OCI-LY7 (cell line): ENCODE measurements around the gene RSPRY1.

ENCODE experiments used
- EZH2phosphoT487 ChIP-seq: fragments of 200-600 bp; sonication (generic); IDR thresholded peaks from 2 replicates; pipeline ENCODE4 v1.6.1; 2018; ENCODE audit warnings: low read depth, borderline replicate concordance, mild to moderate bottlenecking, mixed run types, antibody characterized with exemption, low read length, moderate library complexity, mixed read lengths
- TF ChIP-seq, protein P1 (sequence below): fragments of 200-600 bp; sonication (generic); conservative IDR thresholded peaks from 2 replicates; pipeline ENCODE4 v1.5.1; 2014; ENCODE audit warnings: mild to moderate bottlenecking, antibody characterized with exemption, low read length, moderate library complexity, mixed read lengths

- TF ChIP-seq, protein P1, sequence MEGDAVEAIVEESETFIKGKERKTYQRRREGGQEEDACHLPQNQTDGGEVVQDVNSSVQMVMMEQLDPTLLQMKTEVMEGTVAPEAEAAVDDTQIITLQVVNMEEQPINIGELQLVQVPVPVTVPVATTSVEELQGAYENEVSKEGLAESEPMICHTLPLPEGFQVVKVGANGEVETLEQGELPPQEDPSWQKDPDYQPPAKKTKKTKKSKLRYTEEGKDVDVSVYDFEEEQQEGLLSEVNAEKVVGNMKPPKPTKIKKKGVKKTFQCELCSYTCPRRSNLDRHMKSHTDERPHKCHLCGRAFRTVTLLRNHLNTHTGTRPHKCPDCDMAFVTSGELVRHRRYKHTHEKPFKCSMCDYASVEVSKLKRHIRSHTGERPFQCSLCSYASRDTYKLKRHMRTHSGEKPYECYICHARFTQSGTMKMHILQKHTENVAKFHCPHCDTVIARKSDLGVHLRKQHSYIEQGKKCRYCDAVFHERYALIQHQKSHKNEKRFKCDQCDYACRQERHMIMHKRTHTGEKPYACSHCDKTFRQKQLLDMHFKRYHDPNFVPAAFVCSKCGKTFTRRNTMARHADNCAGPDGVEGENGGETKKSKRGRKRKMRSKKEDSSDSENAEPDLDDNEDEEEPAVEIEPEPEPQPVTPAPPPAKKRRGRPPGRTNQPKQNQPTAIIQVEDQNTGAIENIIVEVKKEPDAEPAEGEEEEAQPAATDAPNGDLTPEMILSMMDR: no peak
- no peak for TF ChIP-seq EZH2phosphoT487
Observed at GRCh38 chr16:57273359-57273758, 87.2 kb downstream of the RSPRY1 start.
